OCI-LY1 (cell line): ENCODE measurements around the gene GNAQ.

ENCODE experiments used
- H2AFZ ChIP-seq: fragments of 200-600 bp; sonication (generic), shearing (Covaris generic); 2 replicates; pipeline ENCODE4 v1.6.0; 2014; ENCODE audit warnings: antibody characterized with exemption, mild to moderate bottlenecking, low read length
- H3F3A ChIP-seq: fragments of 200-600 bp; sonication (generic), shearing (Covaris generic); 2 replicates; pipeline ENCODE4 v1.6.0; 2014; ENCODE audit warnings: mild to moderate bottlenecking, antibody characterized with exemption, low read length, moderate library complexity; ENCODE audit not compliant: insufficient read depth
- H3K27ac ChIP-seq: fragments of 200-600 bp; sonication (generic); 2 replicates; pipeline ENCODE4 v1.5.1; 2014; ENCODE audit warnings: low read length, mixed run types, mild to moderate bottlenecking, low read depth; ENCODE audit not compliant: poor library complexity, severe bottlenecking
- H3K27me3 ChIP-seq: fragments of 200-600 bp; sonication (generic); 2 replicates; pipeline ENCODE4 v1.6.0; 2014; ENCODE audit warnings: antibody characterized with exemption, mild to moderate bottlenecking, low read length, moderate library complexity; ENCODE audit not compliant: insufficient read depth
- H3K36me3 ChIP-seq: fragments of 200-600 bp; sonication (generic); 2 replicates; pipeline ENCODE4 v1.6.1; 2014; ENCODE audit warnings: mild to moderate bottlenecking, antibody characterized with exemption, low read length, moderate library complexity, mixed read lengths; ENCODE audit not compliant: insufficient read depth
- H3K4me1 ChIP-seq: fragments of 200-600 bp; sonication (generic); 2 replicates; pipeline ENCODE4 v1.5.1; 2014; ENCODE audit warnings: mild to moderate bottlenecking, low read length, moderate library complexity; ENCODE audit not compliant: insufficient read depth, severe bottlenecking
- H3K4me2 ChIP-seq: fragments of 200-600 bp; sonication (generic), shearing (Covaris generic); 2 replicates; pipeline ENCODE4 v1.6.1; 2014; ENCODE audit warnings: low read length
- H3K4me3 ChIP-seq: fragments of 200-600 bp; sonication (generic); 2 replicates; pipeline ENCODE4 v1.5.1; 2014; ENCODE audit warnings: low read length, low read depth, mild to moderate bottlenecking, mixed read lengths; ENCODE audit not compliant: poor library complexity, severe bottlenecking
- H3K79me2 ChIP-seq: fragments of 200-600 bp; shearing (Covaris generic); 2 replicates; pipeline ENCODE4 v1.6.1; 2016; ENCODE audit warnings: mixed run types, low read length, mixed read lengths; ENCODE audit not compliant: insufficient read depth
- H3K9ac ChIP-seq: fragments of 200-600 bp; sonication (generic), shearing (Covaris generic); 2 replicates; pipeline ENCODE4 v1.6.1; 2014; ENCODE audit warnings: mild to moderate bottlenecking, low read length, mixed read lengths
- H3K9me2 ChIP-seq: fragments of 200-600 bp; sonication (generic), shearing (Covaris generic); 2 replicates; pipeline ENCODE4 v1.6.1; 2014; ENCODE audit warnings: low read depth, mild to moderate bottlenecking, low read length, mixed read lengths
- H3K9me3 ChIP-seq: fragments of 200-600 bp; shearing (Covaris generic); 2 replicates; pipeline ENCODE4 v1.6.1; 2014; ENCODE audit warnings: low read length, mixed read lengths
- H4K20me1 ChIP-seq: fragments of 200-600 bp; sonication (generic), shearing (Covaris generic); 2 replicates; pipeline ENCODE4 v1.6.0; 2016; ENCODE audit warnings: mild to moderate bottlenecking, low read length; ENCODE audit not compliant: insufficient read depth
- EZH2 ChIP-seq: fragments of 200-600 bp; sonication (generic), shearing (Covaris generic); IDR thresholded peaks from 2 replicates; pipeline ENCODE4 v1.8.0; 2017; ENCODE audit warnings: borderline replicate concordance, mixed run types, mild to moderate bottlenecking, antibody characterized with exemption, low read length, moderate library complexity, mixed read lengths
- TF ChIP-seq, protein P1 (sequence below): fragments of 200-600 bp; sonication (generic), shearing (Covaris generic); IDR thresholded peaks from 2 replicates; pipeline ENCODE4 v1.5.1; 2017; ENCODE audit warnings: mild to moderate bottlenecking, antibody characterized with exemption, low read length, moderate library complexity, mixed read lengths

GNAQ gene

DNA sequence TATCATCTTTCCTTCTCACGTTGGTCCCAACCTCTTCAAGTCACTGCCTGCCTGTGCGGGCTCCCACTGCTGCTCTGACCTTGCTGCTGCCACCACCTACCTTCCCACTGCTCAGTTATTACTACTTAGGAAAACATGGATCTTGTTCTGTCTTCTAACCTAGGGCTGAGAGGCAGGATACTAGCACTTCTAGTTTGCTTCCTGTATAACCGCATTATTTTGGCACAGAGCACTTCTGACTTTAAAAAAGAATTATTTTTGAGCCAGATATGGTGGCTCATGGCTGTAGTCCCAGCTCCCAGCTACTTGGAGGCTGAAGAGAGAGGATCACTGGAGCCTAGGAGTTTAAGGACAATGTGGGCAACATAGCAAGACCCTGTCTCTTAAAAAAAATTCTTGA is 248.1 kb downstream of the GNAQ start:
- H3F3A ChIP-seq = no peaks in the 10 kb centered on the region
- H3K4me2 ChIP-seq = no peak overlapping the region

GRCh38 chr9:77779010-77779409 is 252.6 kb downstream of the GNAQ start:
- H3K36me3 ChIP-seq = no peaks in the 10 kb centered on the region
- H3K4me3 ChIP-seq = no peak overlapping the region
- H3K27me3 ChIP-seq = no peaks in the 10 kb centered on the region; the same call in 1 of the 2 replicates
- TF ChIP-seq EZH2 = no peak
- TF ChIP-seq, protein P1, sequence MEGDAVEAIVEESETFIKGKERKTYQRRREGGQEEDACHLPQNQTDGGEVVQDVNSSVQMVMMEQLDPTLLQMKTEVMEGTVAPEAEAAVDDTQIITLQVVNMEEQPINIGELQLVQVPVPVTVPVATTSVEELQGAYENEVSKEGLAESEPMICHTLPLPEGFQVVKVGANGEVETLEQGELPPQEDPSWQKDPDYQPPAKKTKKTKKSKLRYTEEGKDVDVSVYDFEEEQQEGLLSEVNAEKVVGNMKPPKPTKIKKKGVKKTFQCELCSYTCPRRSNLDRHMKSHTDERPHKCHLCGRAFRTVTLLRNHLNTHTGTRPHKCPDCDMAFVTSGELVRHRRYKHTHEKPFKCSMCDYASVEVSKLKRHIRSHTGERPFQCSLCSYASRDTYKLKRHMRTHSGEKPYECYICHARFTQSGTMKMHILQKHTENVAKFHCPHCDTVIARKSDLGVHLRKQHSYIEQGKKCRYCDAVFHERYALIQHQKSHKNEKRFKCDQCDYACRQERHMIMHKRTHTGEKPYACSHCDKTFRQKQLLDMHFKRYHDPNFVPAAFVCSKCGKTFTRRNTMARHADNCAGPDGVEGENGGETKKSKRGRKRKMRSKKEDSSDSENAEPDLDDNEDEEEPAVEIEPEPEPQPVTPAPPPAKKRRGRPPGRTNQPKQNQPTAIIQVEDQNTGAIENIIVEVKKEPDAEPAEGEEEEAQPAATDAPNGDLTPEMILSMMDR = no peak
- no peaks in the 10 kb centered on the region for H3K9me3 ChIP-seq
- no peak overlapping the region for H3K27ac ChIP-seq
- no peaks in the 10 kb centered on the region for H3K9me2 ChIP-seq
- no peak overlapping the region for H3K9ac ChIP-seq
- no peaks in the 10 kb centered on the region for H4K20me1 ChIP-seq
- no peak overlapping the region for H2AFZ ChIP-seq
- H3K79me2 ChIP-seq = no peaks in the 10 kb centered on the region
- no peaks in the 10 kb centered on the region for H3K4me1 ChIP-seq
- H3K4me2 ChIP-seq = no peak overlapping the region
- H3F3A ChIP-seq = no peaks in the 10 kb centered on the region

More for the DNA sequence above, 248.1 kb downstream of the GNAQ start:
- H3K36me3 ChIP-seq = no peaks in the 10 kb centered on the region
- H3K9ac ChIP-seq = no peak overlapping the region
- no peaks in the 10 kb centered on the region for H3K27me3 ChIP-seq
- no peaks in the 10 kb centered on the region for H4K20me1 ChIP-seq
- TF ChIP-seq EZH2 = no peak
- TF ChIP-seq, protein P1 = no peak
- no peaks in the 10 kb centered on the region for H3K4me1 ChIP-seq
- no peaks in the 10 kb centered on the region for H3K9me3 ChIP-seq
- no peak overlapping the region for H3K4me3 ChIP-seq
- H2AFZ ChIP-seq = no peak overlapping the region
- no peaks in the 10 kb centered on the region for H3K79me2 ChIP-seq
- no peaks in the 10 kb centered on the region for H3K9me2 ChIP-seq
- no peak overlapping the region for H3K27ac ChIP-seq

- Histone ChIP-seq H3K79me2 (no peaks in the 10 kb centered on the region), H3K27me3 (no peaks in the 10 kb centered on the region; the same call in 1 of the 2 replicates), H3K36me3 (no peaks in the 10 kb centered on the region), H3K4me2 (no peak overlapping the region), H3K9me2 (no peaks in the 10 kb centered on the region), H3K4me1 (no peaks in the 10 kb centered on the region), H2AFZ (no peak overlapping the region), H3K9me3 (no peaks in the 10 kb centered on the region), H3K27ac (no peak overlapping the region), H3K4me3 (no peak overlapping the region), H3F3A (no peaks in the 10 kb centered on the region), H4K20me1 (no peaks in the 10 kb centered on the region), H3K9ac (no peak overlapping the region)
- TF ChIP-seq, protein P1 = no peak
- no peak for TF ChIP-seq EZH2
Measured at GRCh38 chr9:77773381-77773780, 258.2 kb downstream of the GNAQ start.
